H1 (cell line): ENCODE data around the gene GAS7. TPM values are rescaled to one million over a fixed set of nuclear protein-coding genes. Genes with fewer than 3 reads are reported as not detected.

Experiments used
- EZH2 ChIP-seq: fragments of 200-600 bp; sonication (generic); IDR thresholded peaks from 2 replicates; pipeline ENCODE4 v1.7.1; 2012; ENCODE audit warnings: low read depth, mild to moderate bottlenecking, moderate library complexity, low read length, inconsistent platforms; ENCODE audit not compliant: severe bottlenecking
- TAF1 ChIP-seq: IDR thresholded peaks from 2 replicates; pipeline ENCODE4 v1.6.1; 2011; ENCODE audit warnings: mild to moderate bottlenecking, low read depth, low read length
- polyA plus RNA-seq, 7 experiments: library from polyadenylated mRNA; depleted of rRNA in 3 of 7; stranded (reverse) in 5 of 7; unstranded in 2 of 7; fragments of >200 nt in 5 of 7; fragments of 200-250 nt in 2 of 7; gene quantifications; 1 replicate in 5 of 7; 2 replicates in 1 of 7; 4 replicates in 1 of 7; pipeline versions ENCODE4 v1.2.1 to v1.2.3, GENCODE V29; 2011 to 2013; ENCODE audit warnings: missing spikeins in 2 of 7, mixed read lengths in 2 of 7
- total RNA-seq: library from RNA; stranded (reverse); fragmentation: NEBNext Ultra II Directional; extraction: Animal tissue kit (Norgen Biotek cat#: 25700); gene quantifications from 2 replicates; pipeline ENCODE4 v1.2.1, GENCODE V29; 2021

Gene GAS7
- total and polyA plus RNA-seq, 2 of the 8 experiments (the other 6 are each of a cell fraction or from before 2014, with no cell fraction given) = 5.0 to 14.5 TPM

- no peak for TF ChIP-seq TAF1
- TF ChIP-seq EZH2 = no peak
These were observed 85.4 kb downstream of the GAS7 start (continued) for GRCh38 chr17:10112962-10113361.
